Muscle of leg (tissue), 11 donors: ENCODE measurements around the gene EEFSEC. TPM values are rescaled to one million over a fixed set of nuclear protein-coding genes. Genes with fewer than 3 reads are reported as not detected.

Experiments used
- DNase-seq: peaks from one replicate; pipeline ENCODE4 v3.0.0; 2013
- H3K27ac ChIP-seq: one replicate; pipeline ENCODE4 v1.5.1; 2013; ENCODE audit warnings: mild to moderate bottlenecking, low read length, control low read depth
- H3K27me3 ChIP-seq: one replicate; pipeline ENCODE4 v1.6.1; 2013; ENCODE audit warnings: low read length; ENCODE audit not compliant: control insufficient read depth, insufficient read depth
- H3K36me3 ChIP-seq: one replicate; pipeline ENCODE4 v1.6.1; 2013; ENCODE audit warnings: low read length; ENCODE audit not compliant: control insufficient read depth, insufficient read depth
- H3K4me1 ChIP-seq: one replicate; pipeline ENCODE4 v1.6.1; 2013; ENCODE audit warnings: low read length; ENCODE audit not compliant: control insufficient read depth, insufficient read depth
- H3K4me3 ChIP-seq: one replicate; pipeline ENCODE4 v1.5.1; 2013; ENCODE audit warnings: low read length, control low read depth
- H3K9me3 ChIP-seq: replicated peaks from 2 replicates; pipeline ENCODE4 v1.6.1; 2013; ENCODE audit warnings: low read depth, low read length; ENCODE audit not compliant: control insufficient read depth
- WGBS: methylation state at CpG from one replicate; pipeline ENCODE4 v1.1.5; 2013; ENCODE audit warnings: missing lambda C conversion rate; ENCODE audit not compliant: insufficient coverage; 5-methylcytosine and 5-hydroxymethylcytosine counted together
- polyA plus RNA-seq, 8 donors: library from polyadenylated mRNA; unstranded; fragments of 120-200 nt; gene quantifications; one replicate each; pipeline versions ENCODE4 v1.2.1 to v1.2.3, GENCODE V29; 2013; ENCODE audit warnings: inconsistent platforms in 1 of 8, low replicate concordance in 1 of 8; ENCODE audit not compliant: insufficient read length in 8 of 8, insufficient read depth in 1 of 8
- total RNA-seq: library from RNA; stranded (reverse); fragments of 120-200 nt; gene quantifications from one replicate; pipeline ENCODE4 v1.2.4, GENCODE V29; 2013

Gene EEFSEC
- total and polyA plus RNA-seq, 9 donors = 5.5 to 20.9 (median 16.9) TPM

GRCh38 chr3:128195802-128196201, 42.5 kb downstream of the EEFSEC start:
- H3K4me3 ChIP-seq = no peak overlapping the region
- DNase-seq = no peak
- H3K9me3 ChIP-seq = no peaks in the 10 kb centered on the region
- no peaks in the 10 kb centered on the region for H3K4me1 ChIP-seq
- no peak overlapping the region for H3K27ac ChIP-seq
- H3K36me3 ChIP-seq = peaks cover 5% of the 10 kb centered on the region
- WGBS = 64% methylated on average over 5 of the region's 6 CpGs
- no peaks in the 10 kb centered on the region for H3K27me3 ChIP-seq

DNA sequence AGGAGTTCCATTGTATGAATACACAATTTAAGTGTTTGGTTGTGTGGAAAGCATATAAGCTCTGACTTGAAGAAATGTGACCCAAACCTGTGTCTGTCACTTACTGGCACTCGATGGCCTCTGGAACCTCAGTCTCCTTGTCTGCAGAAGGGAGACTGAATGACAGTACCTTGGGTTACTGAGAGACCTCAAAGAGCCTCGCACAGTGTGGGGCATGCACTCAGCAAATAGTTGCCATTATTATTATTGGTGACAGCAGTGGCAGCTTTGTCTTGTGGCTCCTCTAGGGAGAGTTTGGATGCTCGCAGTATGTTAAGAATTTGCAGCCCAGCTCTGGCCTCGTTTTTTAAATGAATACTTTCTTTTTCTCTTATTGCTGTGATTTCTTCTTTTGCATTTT, 43.4 kb downstream of the EEFSEC start:
- Histone ChIP-seq H3K4me3 (no peak overlapping the region), H3K4me1 (no peaks in the 10 kb centered on the region), H3K9me3 (no peaks in the 10 kb centered on the region), H3K27me3 (no peaks in the 10 kb centered on the region), H3K27ac (no peak overlapping the region), H3K36me3 (peaks cover 5% of the 10 kb centered on the region)
- 83% methylated on average over 2 of the region's 4 CpGs for WGBS
- no peak for DNase-seq

DNA sequence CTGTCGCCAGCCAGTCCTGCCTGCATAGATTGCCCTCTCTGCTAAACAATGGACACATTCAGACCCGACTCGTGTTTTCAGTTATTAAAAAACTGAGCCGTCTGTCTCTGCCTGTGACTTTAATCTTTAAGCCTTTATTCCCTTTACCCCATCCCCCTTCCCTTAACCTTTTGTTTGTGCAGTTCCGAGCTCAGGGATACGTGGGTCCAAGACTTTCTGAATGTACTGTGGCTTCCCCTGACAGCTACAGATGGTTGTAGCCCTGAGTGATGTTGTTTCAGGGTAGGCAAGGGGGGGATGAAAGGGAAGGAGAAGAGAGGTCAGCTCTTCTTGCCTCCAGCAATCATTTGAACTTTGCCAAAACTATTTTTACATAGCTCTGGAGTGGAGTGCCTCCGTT, 44.6 kb downstream of the EEFSEC start:
- no peaks in the 10 kb centered on the region for H3K4me1 ChIP-seq
- H3K27ac ChIP-seq = no peak overlapping the region
- peaks cover 5% of the 10 kb centered on the region for H3K36me3 ChIP-seq
- DNase-seq = no peak
- no peaks in the 10 kb centered on the region for H3K9me3 ChIP-seq
- H3K4me3 ChIP-seq = no peak overlapping the region
- 73% methylated on average over 4 of the region's 7 CpGs for WGBS
- H3K27me3 ChIP-seq = no peaks in the 10 kb centered on the region

DNA sequence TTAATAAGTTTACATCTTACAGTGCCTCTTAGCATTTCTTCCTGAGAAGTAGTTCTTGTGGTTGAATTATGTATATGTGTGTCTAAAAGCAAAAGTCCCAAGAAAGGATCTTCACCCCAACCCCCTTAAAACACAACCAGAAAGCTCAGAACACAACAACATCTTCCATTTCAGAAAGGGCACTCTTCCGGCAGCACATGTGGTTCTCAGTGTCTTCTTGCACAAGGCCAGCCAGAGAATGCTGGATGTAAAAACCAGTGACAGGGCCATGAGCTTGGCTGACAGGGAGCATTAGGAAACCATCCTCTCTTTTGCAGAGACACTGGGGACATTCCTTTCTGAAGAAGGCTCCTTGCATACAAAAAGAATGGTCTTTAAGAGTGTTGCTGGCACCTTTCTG, 45.0 kb downstream of the EEFSEC start:
- no peaks in the 10 kb centered on the region for H3K27me3 ChIP-seq
- WGBS = 89% methylated on average over 1 of the region's 1 CpG
- no peaks in the 10 kb centered on the region for H3K4me1 ChIP-seq
- no peak overlapping the region for H3K27ac ChIP-seq
- H3K36me3 ChIP-seq = peaks cover 5% of the 10 kb centered on the region
- no peak for DNase-seq
- no peak overlapping the region for H3K4me3 ChIP-seq
- H3K9me3 ChIP-seq = no peaks in the 10 kb centered on the region

DNA sequence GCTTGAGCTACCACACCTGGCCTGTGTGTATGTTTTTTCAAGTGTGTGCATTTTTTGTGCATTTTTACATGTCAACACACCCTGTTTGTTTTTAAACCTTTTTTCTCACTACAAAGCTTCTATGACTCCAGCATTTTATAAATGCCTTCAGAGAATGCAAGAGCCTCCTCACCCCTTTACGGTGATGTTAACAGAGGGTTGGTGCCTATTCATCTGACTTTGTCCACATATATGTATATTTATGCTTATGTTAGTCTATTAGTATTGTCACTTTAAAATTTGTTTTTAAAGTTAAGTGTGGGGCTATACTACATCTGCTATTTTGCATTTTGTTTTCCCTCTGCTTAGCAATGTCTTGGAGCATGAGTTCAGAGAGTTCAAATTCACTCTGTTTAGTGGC, 45.8 kb downstream of the EEFSEC start:
- no CpG with 5 or more reads among the region's 1 CpG for WGBS
- Histone ChIP-seq H3K4me1 (no peaks in the 10 kb centered on the region), H3K36me3 (peaks cover 5% of the 10 kb centered on the region), H3K27ac (no peak overlapping the region), H3K27me3 (no peaks in the 10 kb centered on the region), H3K9me3 (no peaks in the 10 kb centered on the region), H3K4me3 (no peak overlapping the region)
- DNase-seq = no peak

DNA sequence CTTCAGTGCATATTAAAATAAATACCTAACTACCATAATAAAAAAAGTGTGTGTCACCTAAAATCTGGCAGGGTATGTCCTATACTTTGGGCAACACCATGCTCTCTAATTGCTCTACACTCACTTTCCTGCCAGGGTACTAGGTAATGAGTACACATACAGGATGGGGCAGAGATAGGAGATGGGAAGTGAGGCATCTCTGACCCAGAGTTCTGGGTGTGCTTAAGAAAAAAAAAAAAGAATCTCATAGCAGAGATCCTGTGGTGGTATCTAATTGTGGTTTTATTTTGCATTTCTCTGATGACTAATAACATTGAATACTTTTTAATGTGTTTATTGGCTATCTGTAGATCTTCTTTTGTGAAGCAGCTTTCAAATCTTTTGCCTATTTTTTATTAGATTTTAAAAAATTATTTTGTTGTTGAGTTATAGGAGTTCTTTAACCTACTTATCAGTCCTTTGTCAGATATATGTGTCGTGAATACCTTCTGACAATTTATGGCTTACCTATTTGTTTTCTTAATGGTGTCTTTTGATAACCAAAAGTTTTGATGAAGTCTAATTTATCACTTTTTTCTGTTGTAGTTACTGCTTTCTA, 48.0 kb downstream of the EEFSEC start:
- no peaks in the 10 kb centered on the region for H3K9me3 ChIP-seq
- no peaks in the 10 kb centered on the region for H3K36me3 ChIP-seq
- no peak overlapping the region for H3K27ac ChIP-seq
- no peak for DNase-seq
- H3K4me3 ChIP-seq = no peak overlapping the region
- WGBS = no CpG with 5 or more reads among the region's 1 CpG
- H3K27me3 ChIP-seq = no peaks in the 10 kb centered on the region
- no peaks in the 10 kb centered on the region for H3K4me1 ChIP-seq

- no peaks in the 10 kb centered on the region for H3K27me3 ChIP-seq
- H3K4me3 ChIP-seq = no peak overlapping the region
- no peaks in the 10 kb centered on the region for H3K4me1 ChIP-seq
- H3K36me3 ChIP-seq = no peaks in the 10 kb centered on the region
- no peak for DNase-seq
- H3K9me3 ChIP-seq = no peaks in the 10 kb centered on the region
- WGBS = 97% methylated on average over 2 of the region's 3 CpGs
- no peak overlapping the region for H3K27ac ChIP-seq
Observed at GRCh38 chr3:128203169-128203568, 49.9 kb downstream of the EEFSEC start.

DNA sequence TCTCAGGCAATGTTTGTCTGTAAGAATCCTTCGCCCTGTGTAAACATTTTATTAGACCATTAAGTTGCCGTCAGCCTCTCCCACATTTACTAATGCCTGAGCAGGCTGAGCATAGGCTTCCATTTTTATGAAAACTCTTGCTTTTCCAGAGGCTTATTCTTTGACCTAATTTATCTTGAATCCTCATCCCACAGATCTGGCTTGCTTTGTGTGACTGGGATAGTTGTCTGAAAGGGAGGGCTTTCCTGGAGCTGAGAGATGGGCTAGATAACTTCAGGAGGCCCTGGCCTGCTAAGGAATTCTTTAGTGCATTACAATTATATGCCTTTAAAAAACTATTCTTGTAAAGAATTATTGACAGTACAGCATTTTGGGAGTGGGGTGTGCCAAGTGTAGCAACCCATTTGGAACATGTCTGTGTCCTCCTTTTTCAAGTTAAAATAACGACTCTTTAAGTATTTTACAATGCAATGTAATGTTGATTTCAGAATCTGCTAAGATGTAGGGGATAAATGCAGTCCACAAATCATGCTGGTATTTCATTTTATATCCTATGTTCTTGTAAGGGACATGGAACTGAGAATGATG, 52.4 kb downstream of the EEFSEC start:
- WGBS = 65% methylated on average over 2 of the region's 3 CpGs
- peak; percentile 41 for DNase-seq
- no peak overlapping the region for H3K4me3 ChIP-seq

GRCh38 chr3:128207951-128208350, 54.7 kb downstream of the EEFSEC start:
- peaks cover 9% of the 10 kb centered on the region for H3K4me1 ChIP-seq
- no peaks in the 10 kb centered on the region for H3K27me3 ChIP-seq
- 71% methylated on average over 4 of the region's 7 CpGs for WGBS
- H3K4me3 ChIP-seq = no peak overlapping the region
- no peak overlapping the region for H3K27ac ChIP-seq
- DNase-seq = no peak
- no peaks in the 10 kb centered on the region for H3K36me3 ChIP-seq
- H3K9me3 ChIP-seq = no peaks in the 10 kb centered on the region

More for the DNA sequence above, 52.4 kb downstream of the EEFSEC start:
- no peaks in the 10 kb centered on the region for H3K27me3 ChIP-seq
- no peaks in the 10 kb centered on the region for H3K36me3 ChIP-seq
- no peaks in the 10 kb centered on the region for H3K9me3 ChIP-seq
- peaks cover 6% of the 10 kb centered on the region for H3K4me1 ChIP-seq
- no peak overlapping the region for H3K27ac ChIP-seq

GRCh38 chr3:128210711-128211110, 57.4 kb downstream of the EEFSEC start:
- no peaks in the 10 kb centered on the region for H3K9me3 ChIP-seq
- no peak overlapping the region for H3K4me3 ChIP-seq
- peak; percentile 55 for DNase-seq
- no peak overlapping the region for H3K27ac ChIP-seq
- no peaks in the 10 kb centered on the region for H3K27me3 ChIP-seq
- no peaks in the 10 kb centered on the region for H3K36me3 ChIP-seq
- H3K4me1 ChIP-seq = peaks cover 9% of the 10 kb centered on the region
- 76% methylated on average over 2 of the region's 3 CpGs for WGBS

DNA sequence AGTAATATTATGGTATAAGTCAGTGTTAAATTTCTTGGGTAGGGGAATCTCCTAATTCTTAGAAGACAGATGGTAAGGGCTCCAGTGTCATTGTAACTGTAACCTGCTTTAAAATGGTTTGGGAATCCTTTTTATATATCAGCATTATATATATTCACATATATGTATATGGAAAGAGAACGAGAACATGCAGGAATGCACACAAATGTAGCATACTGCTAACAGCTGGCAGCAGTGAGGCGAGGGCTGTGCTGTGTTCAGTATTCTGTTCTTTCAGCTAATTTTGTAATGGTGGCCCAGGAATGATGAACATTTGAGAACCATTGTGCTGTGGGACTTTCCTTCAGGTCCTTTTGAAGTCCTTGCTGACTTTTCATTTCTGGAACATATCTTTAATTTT, 60.8 kb downstream of the EEFSEC start:
- no peak for DNase-seq
- Histone ChIP-seq H3K27ac (no peak overlapping the region), H3K27me3 (no peaks in the 10 kb centered on the region), H3K36me3 (no peaks in the 10 kb centered on the region), H3K4me3 (no peak overlapping the region), H3K4me1 (peaks cover 16% of the 10 kb centered on the region), H3K9me3 (no peaks in the 10 kb centered on the region)
- 94% methylated on average over 2 of the region's 2 CpGs for WGBS
